NCI-H2227 (cell line): ENCODE data around the gene ASB8.
"Not testable (repeated sequence)": the region's sequence is repeated elsewhere in the genome, so short reads cannot be mapped to it uniquely, and the experiment has no call there.

ENCODE experiments used
- DNase-seq: peaks from one replicate; lab custom pipeline; 2025; ENCODE audit not compliant: unreplicated experiment; lab: John Stamatoyannopoulos, UW

ASB8 gene

GRCh38 chr12:48142818-48143674, 14.3 kb downstream of the ASB8 start:
- DNase-seq = no peak

- DNase-seq = no peak
These were observed 22.3 kb downstream of the ASB8 start for GRCh38 chr12:48135027-48135426.

- DNase-seq = no peak
These were observed 24.5 kb downstream of the ASB8 start for GRCh38 chr12:48132826-48133225.

GRCh38 chr12:48131517-48131916, 25.8 kb downstream of the ASB8 start:
- DNase-seq = no peak

- DNase-seq = no peak
These were observed 27.9 kb downstream of the ASB8 start for GRCh38 chr12:48129376-48129775.

- no peak for DNase-seq
These were observed 28.5 kb downstream of the ASB8 start for GRCh38 chr12:48128800-48129199.

- no peak for DNase-seq
These were observed 30.2 kb downstream of the ASB8 start for GRCh38 chr12:48126953-48127630.

GRCh38 chr12:48125985-48126384, 31.3 kb downstream of the ASB8 start:
- no peak for DNase-seq

GRCh38 chr12:48125542-48125941, 31.8 kb downstream of the ASB8 start:
- not testable (repeated sequence) for DNase-seq

GRCh38 chr12:48123169-48123568, 34.1 kb downstream of the ASB8 start:
- DNase-seq = no peak

- DNase-seq = no peak
These were observed 35.1 kb downstream of the ASB8 start for GRCh38 chr12:48122065-48122834.

GRCh38 chr12:48121522-48121921, 35.8 kb downstream of the ASB8 start:
- DNase-seq = peak; percentile 13

GRCh38 chr12:48119834-48120195, 37.5 kb downstream of the ASB8 start:
- peak; percentile 25 for DNase-seq

- DNase-seq = peak; percentile 83
These were observed 38.1 kb downstream of the ASB8 start, which contains the start of gene PFKM for GRCh38 chr12:48119078-48119833. TSS of gene PFKM (plus strand) at chr12:48119364. CDS start at chr12:48122775, 3,411 bp downstream.

GRCh38 chr12:48118284-48118871, 38.9 kb downstream of the ASB8 start:
- peak; percentile 53 for DNase-seq

GRCh38 chr12:48115957-48116356, 41.4 kb downstream of the ASB8 start:
- no peak for DNase-seq

GRCh38 chr12:48111312-48111693, 46.0 kb downstream of the ASB8 start:
- DNase-seq = not testable (repeated sequence)

- no peak for DNase-seq
These were observed 46.5 kb downstream of the ASB8 start for GRCh38 chr12:48110691-48111311.

- DNase-seq = no peak
These were observed 47.9 kb downstream of the ASB8 start for GRCh38 chr12:48109424-48109823.
